OCI-LY1 (cell line): ENCODE results near the gene SLC47A1.

Experiments used
- H2AFZ ChIP-seq: fragments of 200-600 bp; sonication (generic), shearing (Covaris generic); 2 replicates; pipeline ENCODE4 v1.6.0; 2014; ENCODE audit warnings: antibody characterized with exemption, mild to moderate bottlenecking, low read length
- H3F3A ChIP-seq: fragments of 200-600 bp; sonication (generic), shearing (Covaris generic); 2 replicates; pipeline ENCODE4 v1.6.0; 2014; ENCODE audit warnings: mild to moderate bottlenecking, antibody characterized with exemption, low read length, moderate library complexity; ENCODE audit not compliant: insufficient read depth
- H3K27ac ChIP-seq: fragments of 200-600 bp; sonication (generic); 2 replicates; pipeline ENCODE4 v1.5.1; 2014; ENCODE audit warnings: low read length, mixed run types, mild to moderate bottlenecking, low read depth; ENCODE audit not compliant: poor library complexity, severe bottlenecking
- H3K27me3 ChIP-seq: fragments of 200-600 bp; sonication (generic); 2 replicates; pipeline ENCODE4 v1.6.0; 2014; ENCODE audit warnings: antibody characterized with exemption, mild to moderate bottlenecking, low read length, moderate library complexity; ENCODE audit not compliant: insufficient read depth
- H3K36me3 ChIP-seq: fragments of 200-600 bp; sonication (generic); 2 replicates; pipeline ENCODE4 v1.6.1; 2014; ENCODE audit warnings: mild to moderate bottlenecking, antibody characterized with exemption, low read length, moderate library complexity, mixed read lengths; ENCODE audit not compliant: insufficient read depth
- H3K4me1 ChIP-seq: fragments of 200-600 bp; sonication (generic); 2 replicates; pipeline ENCODE4 v1.5.1; 2014; ENCODE audit warnings: mild to moderate bottlenecking, low read length, moderate library complexity; ENCODE audit not compliant: insufficient read depth, severe bottlenecking
- H3K4me2 ChIP-seq: fragments of 200-600 bp; sonication (generic), shearing (Covaris generic); 2 replicates; pipeline ENCODE4 v1.6.1; 2014; ENCODE audit warnings: low read length
- H3K4me3 ChIP-seq: fragments of 200-600 bp; sonication (generic); 2 replicates; pipeline ENCODE4 v1.5.1; 2014; ENCODE audit warnings: low read length, low read depth, mild to moderate bottlenecking, mixed read lengths; ENCODE audit not compliant: poor library complexity, severe bottlenecking
- H3K79me2 ChIP-seq: fragments of 200-600 bp; shearing (Covaris generic); 2 replicates; pipeline ENCODE4 v1.6.1; 2016; ENCODE audit warnings: mixed run types, low read length, mixed read lengths; ENCODE audit not compliant: insufficient read depth
- H3K9ac ChIP-seq: fragments of 200-600 bp; sonication (generic), shearing (Covaris generic); 2 replicates; pipeline ENCODE4 v1.6.1; 2014; ENCODE audit warnings: mild to moderate bottlenecking, low read length, mixed read lengths
- H3K9me2 ChIP-seq: fragments of 200-600 bp; sonication (generic), shearing (Covaris generic); 2 replicates; pipeline ENCODE4 v1.6.1; 2014; ENCODE audit warnings: low read depth, mild to moderate bottlenecking, low read length, mixed read lengths
- H3K9me3 ChIP-seq: fragments of 200-600 bp; shearing (Covaris generic); 2 replicates; pipeline ENCODE4 v1.6.1; 2014; ENCODE audit warnings: low read length, mixed read lengths
- H4K20me1 ChIP-seq: fragments of 200-600 bp; sonication (generic), shearing (Covaris generic); 2 replicates; pipeline ENCODE4 v1.6.0; 2016; ENCODE audit warnings: mild to moderate bottlenecking, low read length; ENCODE audit not compliant: insufficient read depth
- CTCF ChIP-seq: fragments of 200-600 bp; sonication (generic), shearing (Covaris generic); IDR thresholded peaks from 2 replicates; pipeline ENCODE4 v1.5.1; 2017; ENCODE audit warnings: mild to moderate bottlenecking, antibody characterized with exemption, low read length, moderate library complexity, mixed read lengths
- EZH2 ChIP-seq: fragments of 200-600 bp; sonication (generic), shearing (Covaris generic); IDR thresholded peaks from 2 replicates; pipeline ENCODE4 v1.8.0; 2017; ENCODE audit warnings: borderline replicate concordance, mixed run types, mild to moderate bottlenecking, antibody characterized with exemption, low read length, moderate library complexity, mixed read lengths

The SLC47A1 gene

DNA sequence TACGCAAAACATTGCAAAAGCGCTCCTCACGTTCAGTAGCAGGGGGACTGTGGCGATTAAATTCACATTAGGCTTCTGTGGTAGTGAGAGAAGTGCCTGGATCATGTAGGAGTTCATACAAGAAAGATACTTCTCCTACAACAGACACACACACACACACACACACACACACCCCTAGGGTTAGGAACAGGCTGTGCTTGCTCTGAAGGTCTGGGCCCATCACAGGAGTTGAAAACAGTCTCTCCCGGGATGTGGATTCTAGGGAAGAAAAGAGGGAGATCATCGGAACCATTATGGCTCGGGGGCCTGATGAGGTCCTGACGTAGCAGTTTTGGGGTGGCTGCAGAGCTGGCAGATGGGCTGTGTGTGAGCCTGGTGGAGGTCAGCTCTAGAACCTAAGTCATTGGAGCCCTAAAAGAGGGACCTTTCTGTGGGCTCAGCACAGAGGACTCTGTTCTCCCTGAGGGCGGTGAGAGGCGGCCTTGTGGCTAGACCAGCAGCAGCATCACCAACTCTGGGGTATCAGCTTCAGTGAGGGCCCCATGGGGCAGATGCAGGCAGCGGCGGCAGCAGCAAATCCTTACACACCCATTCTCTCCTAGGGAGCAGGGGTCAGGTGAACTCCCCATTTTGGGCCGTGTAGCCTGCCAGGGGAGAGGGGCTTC, 7.2 kb downstream of the SLC47A1 start:
- Histone ChIP-seq H3K4me1 (no peaks in the 10 kb centered on the region), H3K9me2 (no peaks in the 10 kb centered on the region)

DNA sequence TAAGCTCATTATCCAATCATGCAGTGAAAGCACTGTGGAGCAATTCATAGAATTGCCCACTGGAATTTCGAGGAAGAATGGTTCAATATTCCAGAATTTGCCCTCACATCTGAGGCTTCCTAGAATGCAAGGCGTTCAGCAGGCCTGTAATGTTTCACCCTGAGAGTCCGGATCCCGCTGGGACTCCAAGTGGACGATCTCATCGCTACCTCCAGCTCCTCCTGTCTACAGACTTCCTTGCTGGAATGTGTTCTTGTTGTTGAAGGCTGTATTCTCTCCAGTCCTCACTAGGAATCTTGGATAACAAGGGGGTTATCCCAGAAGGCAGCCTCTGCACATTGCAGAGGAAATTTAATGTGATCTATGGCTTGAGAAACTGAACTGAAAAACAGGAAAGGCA, 7.8 kb downstream of the SLC47A1 start:
- Histone ChIP-seq H3F3A (no peaks in the 10 kb centered on the region), H3K4me2 (no peak overlapping the region), H3K4me3 (no peak overlapping the region), H3K4me1 (no peaks in the 10 kb centered on the region), H3K9ac (no peak overlapping the region), H2AFZ (no peak overlapping the region), H3K36me3 (no peaks in the 10 kb centered on the region), H3K79me2 (no peaks in the 10 kb centered on the region), H3K27ac (no peak overlapping the region), H4K20me1 (no peaks in the 10 kb centered on the region), H3K27me3 (0 out of 2 replicates have a peak, but pooled peaks cover 3% of the 10 kb centered on the region), H3K9me3 (no peaks in the 10 kb centered on the region), H3K9me2 (no peaks in the 10 kb centered on the region)
- TF ChIP-seq EZH2 = no peak
- TF ChIP-seq CTCF = no peak

More for the DNA sequence above, 7.2 kb downstream of the SLC47A1 start:
- TF ChIP-seq EZH2 (no peak), CTCF (no peak)
- Histone ChIP-seq H3K9me3 (no peaks in the 10 kb centered on the region), H3K79me2 (no peaks in the 10 kb centered on the region), H3K4me3 (no peak overlapping the region), H3K27me3 (0 out of 2 replicates have a peak, but pooled peaks cover 3% of the 10 kb centered on the region), H3K9ac (no peak overlapping the region), H2AFZ (no peak overlapping the region), H3K4me2 (no peak overlapping the region), H4K20me1 (no peaks in the 10 kb centered on the region), H3K36me3 (no peaks in the 10 kb centered on the region), H3K27ac (no peak overlapping the region), H3F3A (no peaks in the 10 kb centered on the region)

DNA sequence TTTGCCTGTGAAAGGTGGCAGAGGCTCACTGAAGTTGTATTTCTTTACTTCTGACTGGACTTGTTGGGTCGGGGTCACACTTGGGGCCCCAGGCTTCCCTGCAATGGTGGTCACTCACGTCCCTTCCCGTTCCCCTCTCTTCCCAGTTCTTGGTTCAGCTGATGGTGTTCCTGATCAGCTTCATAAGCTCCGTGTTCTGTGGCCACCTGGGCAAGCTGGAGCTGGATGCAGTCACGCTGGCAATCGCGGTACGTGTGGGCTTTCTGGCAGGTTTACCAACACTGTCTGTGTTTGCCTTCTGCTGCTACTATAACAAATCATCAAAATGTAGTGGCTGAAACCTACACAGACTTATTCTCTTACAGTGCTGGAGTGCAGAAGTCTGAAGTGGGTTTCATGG, 8.6 kb downstream of the SLC47A1 start:
- no peak overlapping the region for H3K9ac ChIP-seq
- H3K36me3 ChIP-seq = no peaks in the 10 kb centered on the region
- H3K4me1 ChIP-seq = no peaks in the 10 kb centered on the region
- no peak for TF ChIP-seq CTCF
- no peak overlapping the region for H3K4me2 ChIP-seq
- H3K27ac ChIP-seq = no peak overlapping the region
- H3K4me3 ChIP-seq = no peak overlapping the region
- no peaks in the 10 kb centered on the region for H3K9me3 ChIP-seq
- H3F3A ChIP-seq = no peaks in the 10 kb centered on the region
- no peak overlapping the region for H2AFZ ChIP-seq
- 0 out of 2 replicates have a peak, but pooled peaks cover 3% of the 10 kb centered on the region for H3K27me3 ChIP-seq
- no peaks in the 10 kb centered on the region for H4K20me1 ChIP-seq
- H3K79me2 ChIP-seq = no peaks in the 10 kb centered on the region
- no peaks in the 10 kb centered on the region for H3K9me2 ChIP-seq
